Thyroid gland (tissue), 4 donors: ENCODE results near the gene PCNT.

Source experiments
- CTCF ChIP-seq, 6 experiments: fragments of 200-600 bp in 3 of 6; fragments of 450-650 bp in 3 of 6; sonication (generic) in 3 of 6; IDR thresholded peaks; one replicate each; pipeline ENCODE4 v1.5.1; 2016 to 2019; ENCODE audit warnings: antibody characterized with exemption in 6 of 6, mild to moderate bottlenecking in 2 of 6, inconsistent platforms in 1 of 6, moderate library complexity in 1 of 6
- POLR2A ChIP-seq, 2 donors: fragments of 450-650 bp; IDR thresholded peaks; one replicate each; pipeline ENCODE4 v1.6.1; 2017; ENCODE audit warnings: antibody characterized with exemption in 2 of 2, mild to moderate bottlenecking in 2 of 2, moderate library complexity in 1 of 2

- no peak for TF ChIP-seq POLR2A (IDR thresholded peaks at IDR 0.05)
- TF ChIP-seq CTCF (IDR thresholded peaks at IDR 0.05): no peak
Measured at GRCh38 chr21:46304955-46305354, 19.0 kb upstream of the PCNT start.
